Spleen (tissue), 11 donors: ENCODE measurements around the gene TAF10. TPM values are rescaled to one million over a fixed set of nuclear protein-coding genes. Genes with fewer than 3 reads are reported as not detected.

Source experiments
- DNase-seq: peaks from one replicate; pipeline ENCODE4 v3.0.0-alpha.2; 2020
- H3K27ac ChIP-seq, 8 donors: fragments of 200-600 bp; sonication (generic) in 7 of 8; 1 replicate in 4 of 8; 2 replicates in 4 of 8; pipeline versions ENCODE4 v1.5.0 to v1.8.0; 2016 to 2021; ENCODE audit warnings: inconsistent platforms in 4 of 8, mild to moderate bottlenecking in 4 of 8, moderate library complexity in 1 of 8
- H3K27me3 ChIP-seq, 7 donors: fragments of 200-600 bp; sonication (generic) in 6 of 7; replicated peaks in 1 of 7; 1 replicate in 4 of 7; 2 replicates in 3 of 7; pipeline versions ENCODE4 v1.5.0 to v1.8.0; 2016 to 2021; ENCODE audit warnings: inconsistent platforms in 3 of 7, mild to moderate bottlenecking in 1 of 7
- H3K36me3 ChIP-seq, 6 donors: fragments of 200-600 bp; sonication (generic) in 5 of 6; 1 replicate in 4 of 6; 2 replicates in 2 of 6; pipeline versions ENCODE4 v1.5.0 to v1.8.0; 2016 to 2021; ENCODE audit warnings: inconsistent platforms in 2 of 6
- H3K4me1 ChIP-seq, 6 donors: fragments of 200-600 bp; sonication (generic) in 5 of 6; 1 replicate in 3 of 6; 2 replicates in 3 of 6; pipeline versions ENCODE4 v1.5.0 to v1.8.0; 2016 to 2021; ENCODE audit warnings: inconsistent platforms in 3 of 6
- H3K4me3 ChIP-seq, 8 donors: fragments of 200-600 bp; sonication (generic) in 7 of 8; 1 replicate in 4 of 8; 2 replicates in 4 of 8; pipeline versions ENCODE4 v1.5.0 to v1.8.0; 2016 to 2021; ENCODE audit warnings: inconsistent platforms in 4 of 8, mild to moderate bottlenecking in 4 of 8, moderate library complexity in 2 of 8
- H3K9me3 ChIP-seq, 8 donors: fragments of 200-600 bp; sonication (generic) in 7 of 8; 1 replicate in 4 of 8; 2 replicates in 4 of 8; pipeline versions ENCODE4 v1.5.0 to v1.8.0; 2016 to 2021; ENCODE audit warnings: inconsistent platforms in 4 of 8
- POLR2A ChIP-seq, 3 donors: fragments of 450-650 bp; IDR thresholded peaks; one replicate each; pipeline ENCODE4 v1.5.1; 2017; ENCODE audit warnings: antibody characterized with exemption in 3 of 3, mild to moderate bottlenecking in 1 of 3
- POLR2AphosphoS5 ChIP-seq, 3 donors: sonication (generic); formaldehyde crosslinking; IDR thresholded peaks; one replicate each; pipeline ENCODE4 v1.5.1; 2017; ENCODE audit warnings: antibody characterized with exemption in 3 of 3
- WGBS, 5 donors: extraction: QIAGEN DNeasy Blood & Tissue Kit in 3 of 5; methylation state at CpG; one replicate each; pipeline versions ENCODE4 v1.1.5 to v1.1.7; 2013 to 2018; 5-methylcytosine and 5-hydroxymethylcytosine counted together
- intact Hi-C: fragments of 100-400 bp; cut with DNase I; formaldehyde crosslinking; loops from one replicate; pipeline ENCODE4 v1.15.0; 2023; ENCODE audit warnings: low total_unique reads
- polyA plus RNA-seq, 3 donors: library from polyadenylated mRNA; stranded (reverse); fragments of 200-250 nt; gene quantifications; one replicate each; pipeline ENCODE4 v1.2.1, GENCODE V29; 2013
- total RNA-seq, 7 donors: library from RNA; depleted of rRNA in 3 of 7; stranded (reverse); fragments of >200 nt in 3 of 7; fragmentation: NEBNext Ultra II Directional in 4 of 7; extraction: Animal tissue kit (Norgen Biotek cat#: 25700) in 4 of 7; gene quantifications; one replicate each; pipeline versions ENCODE4 v1.1.0 to v1.2.1, GENCODE V29; 2016 to 2021
- TF ChIP-seq, protein P1 (sequence below), 11 experiments: fragments of 200-600 bp in 7 of 11; fragments of 450-650 bp in 4 of 11; sonication (generic) in 4 of 11; IDR thresholded peaks in 8 of 11; conservative IDR thresholded peaks in 3 of 11; 1 replicate in 7 of 11; 2 replicates in 4 of 11; pipeline versions ENCODE4 v1.4.0 to v1.8.0; 2016 to 2021; ENCODE audit warnings: antibody characterized with exemption in 11 of 11, inconsistent platforms in 4 of 11, mild to moderate bottlenecking in 1 of 11
- donor health status: healthy with polysubstance abuse.
- donor health status: DM: no; HTN: no; CAD: no; lungs with moderate emphysema.
- donor health status: DM: no; HTN: no; CAD: no.
- donor health status: Bipolar disorder and iron deficiency.
- donor health status: healthy.
- donor health status: DM: no; HTN: no; CAD: no.
- donor health status: DM: yes; HTN: yes; CAD: no.

The TAF10 gene
- total and polyA plus RNA-seq, 10 donors, result 103 to 159 (median 144) TPM

DNA sequence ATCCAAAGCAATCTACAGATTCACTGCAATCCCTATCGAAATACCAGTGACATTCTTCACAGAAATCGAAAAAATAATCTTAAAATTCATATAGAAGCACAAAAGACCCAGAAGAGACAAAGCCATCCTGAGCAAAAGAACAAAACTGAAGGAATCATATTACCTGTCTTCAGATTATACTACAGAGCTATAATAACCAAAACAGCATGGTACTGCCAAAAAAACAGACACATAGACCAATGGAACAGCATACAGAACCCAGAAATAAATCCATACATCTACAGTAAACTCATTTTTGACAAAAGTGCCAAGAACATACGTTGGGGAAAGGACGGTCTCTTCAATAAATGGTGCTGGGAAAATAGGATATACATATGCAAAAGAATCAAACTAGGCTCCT is 27.5 kb downstream of the TAF10 start:
- no peak overlapping the region for H3K4me3 ChIP-seq
- H3K4me1 ChIP-seq, result no peaks in the 10 kb centered on the region
- H3K9me3 ChIP-seq, result peaks cover 0 to 36% (median 28%) of the 10 kb centered on the region in 8 donors
- intact Hi-C loops, result no loop called here
- no peak for DNase-seq
- H3K27ac ChIP-seq, result no peak overlapping the region
- WGBS, 5 donors, result 89 to 97% (median 95%) methylated on average over 4 of the region's 4 CpGs
- H3K27me3 ChIP-seq, result no peaks in the 10 kb centered on the region
- TF ChIP-seq, protein P1, sequence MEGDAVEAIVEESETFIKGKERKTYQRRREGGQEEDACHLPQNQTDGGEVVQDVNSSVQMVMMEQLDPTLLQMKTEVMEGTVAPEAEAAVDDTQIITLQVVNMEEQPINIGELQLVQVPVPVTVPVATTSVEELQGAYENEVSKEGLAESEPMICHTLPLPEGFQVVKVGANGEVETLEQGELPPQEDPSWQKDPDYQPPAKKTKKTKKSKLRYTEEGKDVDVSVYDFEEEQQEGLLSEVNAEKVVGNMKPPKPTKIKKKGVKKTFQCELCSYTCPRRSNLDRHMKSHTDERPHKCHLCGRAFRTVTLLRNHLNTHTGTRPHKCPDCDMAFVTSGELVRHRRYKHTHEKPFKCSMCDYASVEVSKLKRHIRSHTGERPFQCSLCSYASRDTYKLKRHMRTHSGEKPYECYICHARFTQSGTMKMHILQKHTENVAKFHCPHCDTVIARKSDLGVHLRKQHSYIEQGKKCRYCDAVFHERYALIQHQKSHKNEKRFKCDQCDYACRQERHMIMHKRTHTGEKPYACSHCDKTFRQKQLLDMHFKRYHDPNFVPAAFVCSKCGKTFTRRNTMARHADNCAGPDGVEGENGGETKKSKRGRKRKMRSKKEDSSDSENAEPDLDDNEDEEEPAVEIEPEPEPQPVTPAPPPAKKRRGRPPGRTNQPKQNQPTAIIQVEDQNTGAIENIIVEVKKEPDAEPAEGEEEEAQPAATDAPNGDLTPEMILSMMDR (IDR thresholded peaks at IDR 0.05 in 8 of 11, conservative IDR thresholded peaks at IDR 0.05 in 3 of 11), result no peak
- TF ChIP-seq POLR2AphosphoS5 (IDR thresholded peaks at IDR 0.05) (no peak), POLR2A (IDR thresholded peaks at IDR 0.05) (no peak)
- peaks cover 0 to 28% (median 0%) of the 10 kb centered on the region in 6 donors for H3K36me3 ChIP-seq

DNA sequence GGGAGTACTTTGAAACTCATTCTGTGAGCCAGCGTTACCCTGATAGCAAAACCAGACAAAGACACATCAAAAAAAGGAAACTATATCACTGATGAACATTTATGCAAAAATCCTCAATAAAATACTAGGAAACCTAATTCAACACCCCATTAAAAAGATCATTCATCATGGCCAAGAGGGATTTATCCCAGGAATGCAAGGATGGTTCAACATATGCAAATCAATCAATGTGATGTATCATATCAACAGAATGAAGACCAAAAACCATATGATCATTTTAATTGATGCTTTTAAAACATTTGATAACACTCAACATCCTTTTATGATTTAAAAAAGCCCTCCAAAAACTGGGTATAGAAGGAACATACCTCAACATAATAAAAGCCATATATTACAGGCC is 28.4 kb downstream of the TAF10 start:
- 93 to 100% (median 94%) methylated on average over 1 of the region's 1 CpG for WGBS, 5 donors

DNA sequence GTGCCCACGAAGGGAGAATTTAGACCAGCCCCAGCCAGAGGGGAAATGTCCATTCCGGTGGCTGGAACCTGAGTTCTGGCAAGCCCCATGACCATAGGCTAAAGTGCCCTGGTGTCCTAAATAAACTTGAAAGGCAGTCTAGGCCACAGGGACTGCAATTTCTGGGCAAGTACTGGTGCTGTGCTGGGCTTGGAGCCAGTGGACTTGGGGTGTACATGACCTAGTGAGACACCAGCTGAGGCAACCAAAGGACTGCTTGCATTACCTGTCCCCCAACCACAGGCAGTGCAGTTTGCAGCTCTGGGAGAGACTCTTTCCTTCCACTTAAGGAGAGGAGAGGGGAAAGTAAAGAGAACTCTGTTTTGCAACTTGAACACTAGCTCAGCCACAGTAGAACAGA is 32.3 kb downstream of the TAF10 start:
- H3K27ac ChIP-seq, result no peak overlapping the region
- TF ChIP-seq, protein P1 (IDR thresholded peaks at IDR 0.05 in 8 of 11, conservative IDR thresholded peaks at IDR 0.05 in 3 of 11), result no peak
- TF ChIP-seq POLR2A (IDR thresholded peaks at IDR 0.05) (no peak), POLR2AphosphoS5 (IDR thresholded peaks at IDR 0.05) (no peak)
- no peaks in the 10 kb centered on the region for H3K27me3 ChIP-seq
- H3K9me3 ChIP-seq, result peaks cover 0 to 32% (median 25%) of the 10 kb centered on the region in 8 donors
- 90 to 100% (median 93%) methylated on average over 2 of the region's 2 CpGs for WGBS, 5 donors
- H3K36me3 ChIP-seq, result peaks cover 0 to 10% (median 0%) of the 10 kb centered on the region in 6 donors
- H3K4me1 ChIP-seq, result peaks cover 10 to 22% (median 13%) of the 10 kb centered on the region in 6 donors
- intact Hi-C loops, result no loop called here
- H3K4me3 ChIP-seq, result no peak overlapping the region
- DNase-seq, result no peak

More for the DNA sequence above, 28.4 kb downstream of the TAF10 start:
- TF ChIP-seq POLR2AphosphoS5 (IDR thresholded peaks at IDR 0.05) (no peak), POLR2A (IDR thresholded peaks at IDR 0.05) (no peak)
- TF ChIP-seq, protein P1 (IDR thresholded peaks at IDR 0.05 in 8 of 11, conservative IDR thresholded peaks at IDR 0.05 in 3 of 11), result no peak
- H3K4me1 ChIP-seq, result no peaks in the 10 kb centered on the region
- intact Hi-C loops, result no loop called here
- H3K4me3 ChIP-seq, result no peak overlapping the region
- no peaks in the 10 kb centered on the region for H3K27me3 ChIP-seq
- DNase-seq, result no peak
- H3K36me3 ChIP-seq, result peaks cover 0 to 26% (median 0%) of the 10 kb centered on the region in 6 donors
- H3K27ac ChIP-seq, result no peak overlapping the region
- peaks cover 0 to 36% (median 28%) of the 10 kb centered on the region in 8 donors for H3K9me3 ChIP-seq

DNA sequence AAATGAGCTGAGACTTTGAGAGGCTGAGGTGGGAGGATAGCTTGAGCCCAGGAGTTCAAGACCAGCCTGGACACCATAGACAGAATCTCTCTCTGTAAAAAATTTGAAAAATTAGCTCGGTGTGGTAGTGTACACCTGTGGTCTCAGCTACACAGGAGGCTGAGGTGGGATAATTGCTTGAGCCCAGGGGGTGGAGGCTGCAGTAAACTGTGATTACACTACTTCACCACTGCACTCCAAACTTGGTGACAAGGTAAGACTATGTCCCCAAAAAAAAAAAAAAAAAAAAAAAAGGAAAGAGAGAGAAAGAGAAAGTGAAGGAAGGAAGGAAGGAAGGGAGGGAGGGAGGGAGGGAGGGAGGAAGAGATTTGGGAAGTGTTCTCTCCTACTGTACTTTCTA is 33.9 kb downstream of the TAF10 start:
- peaks cover 0 to 10% (median 0%) of the 10 kb centered on the region in 6 donors for H3K36me3 ChIP-seq
- TF ChIP-seq POLR2AphosphoS5 (IDR thresholded peaks at IDR 0.05) (no peak), POLR2A (IDR thresholded peaks at IDR 0.05) (no peak)
- TF ChIP-seq, protein P1 (IDR thresholded peaks at IDR 0.05 in 8 of 11, conservative IDR thresholded peaks at IDR 0.05 in 3 of 11), result no peak
- no peaks in the 10 kb centered on the region for H3K27me3 ChIP-seq
- WGBS, 5 donors, result 86 to 100% (median 90%) methylated on average over 1 of the region's 1 CpG
- peaks cover 0 to 16% (median 9%) of the 10 kb centered on the region in 8 donors for H3K9me3 ChIP-seq
- peaks cover 10 to 22% (median 13%) of the 10 kb centered on the region in 6 donors for H3K4me1 ChIP-seq
- intact Hi-C loops, result no loop called here
- no peak overlapping the region for H3K27ac ChIP-seq
- H3K4me3 ChIP-seq, result no peak overlapping the region
- no peak for DNase-seq
